Endothelial cell of umbilical vein (primary cell): ENCODE measurements around the gene HAUS7. TPM values are rescaled to one million over a fixed set of nuclear protein-coding genes. Genes with fewer than 3 reads are reported as not detected.

ENCODE experiments used
- BruUV-seq: library from RNA; stranded (reverse); fragments of 400-500 nt; replicated peaks from 2 replicates; lab custom pipeline; 2021; lab: Mats Ljungman, UMichigan
- CTCF ChIA-PET: fragments of 300-600, 350-600 bp; sonication (Branson Sonifier 250); formaldehyde crosslinking; loops from one replicate; lab custom pipeline; 2021; ENCODE audit warnings: antibody characterized with exemption, inconsistent platforms; lab: Charles Lee
- POLR2A ChIA-PET: fragments of 300-600, 350-600 bp; sonication (Branson Sonifier 250); formaldehyde crosslinking; loops from one replicate; lab custom pipeline; 2021; ENCODE audit warnings: antibody characterized with exemption, inconsistent platforms; lab: Charles Lee
- DNase-seq: peaks from one replicate; pipeline ENCODE4 v3.0.0-alpha.2; 2011; ENCODE audit warnings: low read depth, low spot score
- FAIRE-seq: peaks from 2 replicates; lab custom pipeline; 2011; peaks lifted over from hg19 to GRCh38; lab: Jason Lieb, UNC
- H2AFZ ChIP-seq: 2 replicates; pipeline ENCODE4 v1.6.0; 2012; ENCODE audit warnings: low read depth, low read length, control low read depth, inconsistent platforms
- H3K27ac ChIP-seq: 2 replicates; pipeline ENCODE4 v1.5.1; 2011; ENCODE audit warnings: low read depth, mild to moderate bottlenecking, control low read depth, low read length, moderate library complexity; ENCODE audit not compliant: insufficient read depth
- H3K27me3 ChIP-seq, 2 experiments: 2 replicates each; pipeline versions ENCODE4 v1.6.0 to v1.6.1; 2011; ENCODE audit warnings: low read length in 2 of 2, mixed read lengths in 1 of 2; ENCODE audit not compliant: control insufficient read depth in 2 of 2, insufficient read depth in 2 of 2
- H3K36me3 ChIP-seq, 2 experiments: 2 replicates in 1 of 2; 3 replicates in 1 of 2; pipeline ENCODE4 v1.5.1; 2011; ENCODE audit warnings: low read length in 2 of 2, mild to moderate bottlenecking in 1 of 2, moderate library complexity in 1 of 2; ENCODE audit not compliant: control insufficient read depth in 2 of 2, insufficient read depth in 2 of 2; ENCODE audit errors: extremely low read depth in 1 of 2
- H3K4me1 ChIP-seq: 3 replicates; pipeline ENCODE4 v1.5.1; 2011; ENCODE audit warnings: mild to moderate bottlenecking, low read length; ENCODE audit not compliant: control insufficient read depth, insufficient read depth; ENCODE audit errors: extremely low read depth
- H3K4me2 ChIP-seq: 2 replicates; pipeline ENCODE4 v1.6.1; 2011; ENCODE audit warnings: low read length, control low read depth, mixed read lengths; ENCODE audit not compliant: insufficient read depth
- H3K4me3 ChIP-seq, 3 experiments: fragments of 200-600 bp in 1 of 3; sonication (generic), shearing (Covaris generic) in 1 of 3; replicated peaks in 1 of 3; 2 replicates each; pipeline ENCODE4 v1.5.1; 2011 to 2016; ENCODE audit warnings: control low read depth in 3 of 3, low read length in 3 of 3, mild to moderate bottlenecking in 2 of 3, inconsistent platforms in 1 of 3, low read depth in 1 of 3, moderate library complexity in 1 of 3; ENCODE audit not compliant: insufficient read depth in 1 of 3
- H3K79me2 ChIP-seq: 2 replicates; pipeline ENCODE4 v1.6.0; 2012; ENCODE audit warnings: low read length, inconsistent platforms; ENCODE audit not compliant: control insufficient read depth, insufficient read depth
- H3K9ac ChIP-seq: replicated peaks from 2 replicates; pipeline ENCODE3; 2011; ENCODE audit warnings: low read length, control low read depth; ENCODE audit not compliant: insufficient read depth; ENCODE audit errors: extremely low read depth
- H3K9me1 ChIP-seq: replicated peaks from 3 replicates; pipeline ENCODE4 v1.6.0; 2011; ENCODE audit warnings: mild to moderate bottlenecking, low read length; ENCODE audit not compliant: control insufficient read depth, insufficient read depth; ENCODE audit errors: extremely low read depth
- H3K9me3 ChIP-seq: replicated peaks from 2 replicates; pipeline ENCODE4 v1.5.1; 2012; ENCODE audit warnings: low read length, inconsistent platforms; ENCODE audit not compliant: control insufficient read depth, insufficient read depth
- H4K20me1 ChIP-seq: replicated peaks from 2 replicates; pipeline ENCODE3; 2011; ENCODE audit warnings: mild to moderate bottlenecking, low read length; ENCODE audit not compliant: control insufficient read depth, insufficient read depth; ENCODE audit errors: extremely low read depth
- EZH2 ChIP-seq: IDR thresholded peaks from 2 replicates; pipeline ENCODE4 v1.6.1; 2012; ENCODE audit warnings: borderline replicate concordance, low read depth, mild to moderate bottlenecking, moderate library complexity, low read length, inconsistent platforms; ENCODE audit not compliant: severe bottlenecking
- FOS ChIP-seq: IDR thresholded peaks from 2 replicates; pipeline ENCODE4 v1.6.1; 2011; ENCODE audit warnings: mild to moderate bottlenecking, low read length, moderate library complexity, borderline replicate concordance; ENCODE audit not compliant: insufficient read depth
- GATA2 ChIP-seq: IDR thresholded peaks from 2 replicates; pipeline ENCODE4 v1.7.0; 2011; ENCODE audit warnings: low read depth, mild to moderate bottlenecking, moderate library complexity, mixed read lengths, low read length; ENCODE audit not compliant: insufficient read length, insufficient read depth
- JUN ChIP-seq: IDR thresholded peaks from 2 replicates; pipeline ENCODE4 v1.6.1; 2011; ENCODE audit warnings: borderline replicate concordance, low read depth; ENCODE audit not compliant: insufficient read length, insufficient read depth
- MYC ChIP-seq: IDR thresholded peaks from one replicate; pipeline ENCODE4 v1.6.1; 2011; ENCODE audit warnings: mild to moderate bottlenecking, low read depth, low read length
- POLR2A ChIP-seq: IDR thresholded peaks from 2 replicates; pipeline ENCODE4 v1.6.1; 2012; ENCODE audit warnings: low read depth, mild to moderate bottlenecking, control low read depth, low read length
- POLR2AphosphoS5 ChIP-seq: IDR thresholded peaks from 2 replicates; pipeline ENCODE4 v1.6.1; 2012; ENCODE audit warnings: low read depth, mild to moderate bottlenecking, control low read depth, low read length, moderate library complexity; ENCODE audit not compliant: insufficient read depth
- dilution Hi-C: fragments of 300-500 bp; cut with MboI; formaldehyde crosslinking; loops from one replicate; pipeline ENCODE4 v1.15.0; 2019; ENCODE audit warnings: low sequenced_read_pairs; ENCODE audit not compliant: extremely low pct_ligation_motif_present
- intact Hi-C: fragments of 100-400 bp; cut with micrococcal nuclease; formaldehyde crosslinking; loops from one replicate; pipeline ENCODE4 v1.10.0; 2022
- polyA plus RNA-seq, 4 experiments: library from polyadenylated mRNA; depleted of rRNA in 3 of 4; stranded (reverse) in 3 of 4; unstranded in 1 of 4; fragments of >200 nt; gene quantifications; 2 replicates each; pipeline versions ENCODE4 v1.2.1 to v1.2.3, GENCODE V29; 2011 to 2012; ENCODE audit warnings: missing spikeins in 1 of 4
- total RNA-seq: library from RNA; stranded (reverse); gene quantifications from 2 replicates; pipeline ENCODE4 v1.2.3, GENCODE V29; 2021
- TF ChIP-seq, protein P1 (sequence below): IDR thresholded peaks from 2 replicates; pipeline ENCODE4 v1.6.1; 2011; ENCODE audit not compliant: insufficient read depth, insufficient read length
- TF ChIP-seq, protein P2 (sequence below), 2 donors: IDR thresholded peaks; 1 replicate in 1 of 2; 2 replicates in 1 of 2; pipeline ENCODE4 v1.5.1; 2011; ENCODE audit warnings: low read length in 2 of 2, mild to moderate bottlenecking in 2 of 2, moderate library complexity in 2 of 2, control low read depth in 1 of 2, inconsistent platforms in 1 of 2, low read depth in 1 of 2; ENCODE audit not compliant: insufficient read depth in 1 of 2; ENCODE audit errors: extremely low read depth in 1 of 2

HAUS7 gene
- total and polyA plus RNA-seq, 2 donors (not counting 3 experiments of a cell fraction or from before 2014, with no cell fraction given): 31.0 to 46.4 TPM

DNA sequence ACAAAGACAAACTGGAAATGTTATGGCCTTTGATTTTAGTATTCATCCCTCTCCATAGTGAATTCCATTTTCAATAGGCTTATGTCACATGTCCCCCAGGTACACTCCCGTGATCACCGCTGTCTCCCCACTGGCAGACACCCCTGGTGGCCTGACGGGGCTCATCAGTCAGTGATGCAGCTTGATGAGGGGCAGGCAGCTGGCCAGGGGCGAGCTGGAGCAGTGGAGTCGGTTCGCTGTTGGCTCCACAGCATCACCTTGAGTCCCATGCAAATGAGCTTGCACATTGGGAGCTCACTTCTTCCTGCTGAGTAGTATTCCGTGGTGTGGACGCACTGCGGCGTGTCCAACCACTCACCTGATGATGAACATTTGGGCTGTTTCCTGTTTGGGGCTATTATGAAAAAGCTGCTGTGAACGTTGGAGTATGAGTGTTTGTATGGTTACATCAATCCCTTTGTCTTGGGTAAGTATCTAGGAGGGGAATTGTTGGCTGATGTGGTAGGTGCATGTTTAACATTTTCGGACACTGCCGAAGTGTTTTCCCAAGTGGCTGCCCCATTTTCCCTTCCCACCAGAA lies 29.7 kb downstream of the HAUS7 start:
- ChIA-PET CTCF (interaction anchor here (1.1 kb wide), 1 partner anchor 20 kb away, joined by 4 read pairs; no protein-coding TSS in a partner anchor), POLR2A (no interaction called here)
- Histone ChIP-seq H3K9ac (no peak overlapping the region), H2AFZ (no peak overlapping the region), H3K27ac (no peak overlapping the region), H3K79me2 (no peaks in the 10 kb centered on the region), H3K4me2 (no peak overlapping the region), H3K9me1 (no peaks in the 10 kb centered on the region), H3K36me3 (no peaks in the 10 kb centered on the region), H4K20me1 (no peaks in the 10 kb centered on the region), H3K4me1 (no peaks in the 10 kb centered on the region), H3K4me3 (no peak overlapping the region), H3K9me3 (no peaks in the 10 kb centered on the region), H3K27me3 (no peaks in the 10 kb centered on the region)
- DNase-seq (no peak), FAIRE-seq (no peak)
- TF ChIP-seq, protein P1, sequence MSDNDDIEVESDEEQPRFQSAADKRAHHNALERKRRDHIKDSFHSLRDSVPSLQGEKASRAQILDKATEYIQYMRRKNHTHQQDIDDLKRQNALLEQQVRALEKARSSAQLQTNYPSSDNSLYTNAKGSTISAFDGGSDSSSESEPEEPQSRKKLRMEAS: no peak
- TF ChIP-seq MYC: no peak
- TF ChIP-seq EZH2: no peak
- TF ChIP-seq JUN: no peak
- TF ChIP-seq, protein P2, sequence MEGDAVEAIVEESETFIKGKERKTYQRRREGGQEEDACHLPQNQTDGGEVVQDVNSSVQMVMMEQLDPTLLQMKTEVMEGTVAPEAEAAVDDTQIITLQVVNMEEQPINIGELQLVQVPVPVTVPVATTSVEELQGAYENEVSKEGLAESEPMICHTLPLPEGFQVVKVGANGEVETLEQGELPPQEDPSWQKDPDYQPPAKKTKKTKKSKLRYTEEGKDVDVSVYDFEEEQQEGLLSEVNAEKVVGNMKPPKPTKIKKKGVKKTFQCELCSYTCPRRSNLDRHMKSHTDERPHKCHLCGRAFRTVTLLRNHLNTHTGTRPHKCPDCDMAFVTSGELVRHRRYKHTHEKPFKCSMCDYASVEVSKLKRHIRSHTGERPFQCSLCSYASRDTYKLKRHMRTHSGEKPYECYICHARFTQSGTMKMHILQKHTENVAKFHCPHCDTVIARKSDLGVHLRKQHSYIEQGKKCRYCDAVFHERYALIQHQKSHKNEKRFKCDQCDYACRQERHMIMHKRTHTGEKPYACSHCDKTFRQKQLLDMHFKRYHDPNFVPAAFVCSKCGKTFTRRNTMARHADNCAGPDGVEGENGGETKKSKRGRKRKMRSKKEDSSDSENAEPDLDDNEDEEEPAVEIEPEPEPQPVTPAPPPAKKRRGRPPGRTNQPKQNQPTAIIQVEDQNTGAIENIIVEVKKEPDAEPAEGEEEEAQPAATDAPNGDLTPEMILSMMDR (IDR thresholded peaks at IDR 0.05; ENCODE audit: extremely low read depth in 1 of 2, insufficient read depth in 1 of 2, low read depth in 1 of 2, low read length in 2 of 2): no peak
- no peak for TF ChIP-seq POLR2AphosphoS5
- no peak for TF ChIP-seq FOS
- TF ChIP-seq POLR2A: no peak
- no peak for TF ChIP-seq GATA2
- dilution Hi-C loops: no loop called here
- no TSS peak for BruUV-seq
- intact Hi-C loops: no loop called here
